HG03108 (cell line): ENCODE results near the gene COL4A5.
"Not testable (repeated sequence)": the region's sequence is repeated elsewhere in the genome, so short reads cannot be mapped to it uniquely, and the experiment has no call there.

Experiments
- ATAC-seq: cut with Tn5 transposase; IDR thresholded peaks from one replicate; pipeline ENCODE4 v1.9.1; 2021; ENCODE audit warnings: moderate library complexity; ENCODE audit not compliant: unreplicated experiment

COL4A5 gene

DNA sequence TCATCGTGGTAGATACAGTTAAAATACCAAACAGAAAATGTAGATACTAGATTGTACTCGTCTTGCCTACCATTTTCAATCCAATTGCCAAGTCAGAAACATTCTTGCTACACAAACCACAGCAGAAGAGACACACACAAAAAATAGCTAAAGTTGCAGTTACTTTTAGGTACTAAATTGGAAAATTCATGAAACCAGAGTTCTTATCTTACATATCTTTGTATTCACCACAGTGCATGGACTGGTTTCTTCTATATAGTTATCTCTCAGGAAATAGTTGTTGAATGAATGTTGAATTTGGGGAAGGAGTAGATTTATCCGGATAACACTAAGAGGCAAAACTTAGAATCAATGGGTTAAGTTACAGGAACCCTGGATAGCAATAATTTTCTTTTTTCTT, 14.2 kb downstream of the COL4A5 start:
- ATAC-seq, result no peak

GRCh38 chrX:108456971-108457477, 17.4 kb downstream of the COL4A5 start:
- ATAC-seq, result no peak

GRCh38 chrX:108464604-108465003, 25.0 kb downstream of the COL4A5 start:
- no peak for ATAC-seq

DNA sequence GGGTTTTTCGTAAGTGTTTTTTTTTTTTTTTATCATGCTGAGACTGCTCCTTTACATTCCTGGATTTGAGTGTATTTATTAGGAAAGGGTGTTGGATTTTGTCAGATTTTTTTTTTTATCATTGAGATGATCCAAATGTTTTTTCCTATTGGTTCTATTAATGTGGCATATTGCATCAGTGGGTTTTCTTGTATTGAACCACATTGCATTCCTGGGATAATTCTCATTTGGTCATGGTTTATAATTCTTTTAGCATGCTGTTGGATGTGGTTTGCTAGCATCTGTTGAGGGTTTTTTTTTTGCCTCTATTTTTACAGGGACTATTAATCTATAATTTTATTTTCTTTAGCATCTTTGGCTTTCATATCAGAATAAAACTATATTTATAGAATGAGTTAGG, 28.8 kb downstream of the COL4A5 start:
- no peak for ATAC-seq

GRCh38 chrX:108473979-108474378, 34.3 kb downstream of the COL4A5 start:
- ATAC-seq, result no peak

- ATAC-seq, result not testable (repeated sequence)
Observed at GRCh38 chrX:108481528-108481927, 41.9 kb downstream of the COL4A5 start.

DNA sequence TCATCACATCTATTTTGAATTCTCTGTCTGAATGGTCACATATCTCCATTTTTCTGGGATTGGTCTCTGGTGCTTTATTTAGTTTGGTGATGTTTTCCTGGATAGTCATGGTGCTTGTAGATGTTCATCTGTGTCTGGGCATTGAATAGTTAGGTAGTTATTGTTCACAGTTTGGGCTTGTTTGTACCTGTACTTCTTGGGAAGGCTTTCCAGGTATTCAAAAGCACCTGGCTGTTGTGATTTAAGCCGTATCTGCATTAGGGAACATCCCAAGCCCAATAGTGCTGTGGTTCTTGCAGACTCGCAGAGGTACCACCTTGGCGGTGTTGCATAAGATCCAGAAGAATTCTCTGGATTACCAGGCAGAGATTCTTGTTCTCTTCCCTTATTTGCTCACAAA, 44.6 kb downstream of the COL4A5 start:
- ATAC-seq, result no peak

- ATAC-seq, result no peak
Observed at GRCh38 chrX:108485960-108486359, 46.3 kb downstream of the COL4A5 start.

- no peak for ATAC-seq
Observed at GRCh38 chrX:108494406-108495090, 54.9 kb downstream of the COL4A5 start.

GRCh38 chrX:108511721-108512120, 72.1 kb downstream of the COL4A5 start:
- ATAC-seq, result no peak

- no peak for ATAC-seq
Observed at GRCh38 chrX:108516184-108516583, 76.5 kb downstream of the COL4A5 start.

DNA sequence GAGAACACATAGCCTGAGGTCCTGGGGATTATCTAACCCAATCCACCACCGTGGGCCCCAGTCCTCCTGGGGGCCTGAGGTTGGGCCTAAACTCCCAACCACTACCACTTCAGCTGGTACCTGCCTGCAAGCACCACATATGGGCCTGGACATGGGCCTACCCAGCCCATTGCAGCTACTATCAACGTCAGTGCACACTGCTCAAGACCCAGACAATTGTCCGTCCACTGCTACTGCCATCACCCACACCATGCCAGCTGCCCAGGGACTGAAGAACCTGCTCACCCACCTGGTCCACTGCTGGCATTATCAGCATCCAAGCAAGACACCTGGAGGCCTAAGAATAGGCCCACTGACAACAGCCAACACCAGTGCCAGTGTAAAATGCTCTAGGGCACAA, 88.1 kb downstream of the COL4A5 start:
- no peak for ATAC-seq

GRCh38 chrX:108537005-108537404, 97.4 kb downstream of the COL4A5 start:
- peak; percentile 67 for ATAC-seq

GRCh38 chrX:108541286-108541685, 101.6 kb downstream of the COL4A5 start:
- no peak for ATAC-seq

DNA sequence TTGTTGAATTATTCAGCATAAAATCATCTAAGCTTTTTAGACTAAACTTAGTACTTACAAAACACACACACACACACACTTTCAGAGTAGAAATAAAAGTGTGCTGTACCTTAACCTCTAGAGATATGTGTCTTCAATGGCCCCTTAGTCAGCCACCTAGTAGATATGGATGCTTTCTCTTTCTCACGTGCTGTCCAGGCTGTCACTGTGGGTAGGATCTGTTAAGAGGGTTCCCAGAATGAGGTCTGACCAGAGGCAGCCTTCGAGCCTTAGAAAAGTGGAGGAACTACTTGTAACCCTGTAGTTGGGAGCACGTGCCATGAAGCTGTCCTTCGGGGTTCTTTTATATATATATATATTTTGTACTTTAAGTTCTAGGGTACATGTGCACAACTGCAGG, 117.9 kb downstream of the COL4A5 start:
- ATAC-seq, result no peak

- no peak for ATAC-seq
Observed at GRCh38 chrX:108558217-108558616, 118.6 kb downstream of the COL4A5 start.

DNA sequence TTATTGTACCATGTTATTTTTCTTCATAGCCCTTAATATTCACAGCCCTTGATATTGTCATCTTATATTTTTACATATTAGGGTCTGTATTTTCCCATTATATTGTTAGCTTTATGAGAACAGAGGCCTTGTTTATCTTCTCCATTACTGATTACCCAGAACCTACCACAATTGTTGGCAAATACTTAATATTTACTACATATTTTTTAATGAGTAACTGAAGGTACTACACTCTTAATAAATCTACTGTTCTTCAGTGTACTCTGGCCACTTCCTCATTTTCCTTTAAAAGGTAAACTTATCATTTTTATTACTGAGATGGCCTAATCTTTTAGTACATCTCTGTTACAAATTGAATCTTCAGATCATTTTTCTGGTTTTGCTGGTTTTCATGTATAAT, 133.5 kb downstream of the COL4A5 start:
- ATAC-seq, result no peak

DNA sequence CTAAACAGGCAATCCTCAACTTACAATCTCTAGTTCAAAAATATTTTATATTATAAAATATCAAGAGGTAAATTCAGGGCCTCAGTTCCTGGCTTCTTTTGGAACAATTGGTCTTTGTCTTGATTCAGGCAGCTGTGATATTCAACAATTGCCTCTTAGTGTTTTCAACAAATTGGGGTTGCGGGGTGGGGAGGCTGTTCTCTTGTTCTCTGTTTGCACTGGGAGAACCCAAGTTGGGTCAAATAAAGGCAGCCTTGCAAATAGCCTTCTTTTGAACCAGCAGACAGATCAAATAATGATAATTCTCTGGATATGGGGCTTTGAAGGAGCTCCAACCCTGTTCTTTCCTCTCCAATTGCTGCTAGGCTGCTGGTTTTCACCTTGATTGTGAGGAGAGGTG, 142.5 kb downstream of the COL4A5 start:
- no peak for ATAC-seq

- no peak for ATAC-seq
Observed at GRCh38 chrX:108584617-108585211, 145.1 kb downstream of the COL4A5 start.

DNA sequence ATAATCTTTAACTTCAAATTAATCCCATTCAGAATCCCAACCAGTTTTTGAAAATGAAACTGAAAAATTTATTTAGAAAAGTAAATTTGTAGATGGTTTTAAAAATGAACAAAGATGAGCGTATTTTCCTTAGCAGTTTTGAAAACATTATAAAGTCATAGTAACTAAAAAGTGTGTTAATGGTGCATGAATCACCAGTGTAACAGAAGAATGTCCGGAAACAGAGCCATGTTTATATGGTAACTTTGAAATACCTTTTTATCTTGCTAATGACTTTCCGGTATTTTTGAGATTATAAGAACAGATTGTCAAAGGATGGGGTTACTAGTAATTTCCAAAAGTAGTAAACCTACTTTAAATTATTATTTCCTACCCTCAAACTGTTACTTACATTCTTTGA, 150.9 kb downstream of the COL4A5 start:
- ATAC-seq, result no peak

- ATAC-seq, result no peak
Observed at GRCh38 chrX:108601276-108601675, 161.6 kb downstream of the COL4A5 start.

DNA sequence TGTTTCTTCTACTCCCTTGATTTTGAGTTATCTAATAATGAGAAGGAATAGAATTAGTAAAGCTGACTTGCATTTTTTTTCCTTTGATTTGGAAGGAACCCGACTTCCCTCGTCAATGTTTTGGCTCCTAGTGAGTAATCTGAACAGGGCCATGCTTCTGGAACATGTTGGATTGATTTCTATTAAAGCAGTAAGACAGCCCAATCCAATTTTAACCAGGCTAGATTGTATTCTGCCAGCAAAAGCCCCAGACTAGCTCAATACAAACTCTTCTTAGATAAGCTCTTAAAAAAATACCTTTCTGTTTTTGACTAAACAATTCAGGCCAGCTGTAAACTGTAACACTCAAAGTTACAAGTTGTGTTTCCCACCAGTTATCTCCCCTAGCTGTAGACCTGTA, 170.5 kb downstream of the COL4A5 start:
- no peak for ATAC-seq

DNA sequence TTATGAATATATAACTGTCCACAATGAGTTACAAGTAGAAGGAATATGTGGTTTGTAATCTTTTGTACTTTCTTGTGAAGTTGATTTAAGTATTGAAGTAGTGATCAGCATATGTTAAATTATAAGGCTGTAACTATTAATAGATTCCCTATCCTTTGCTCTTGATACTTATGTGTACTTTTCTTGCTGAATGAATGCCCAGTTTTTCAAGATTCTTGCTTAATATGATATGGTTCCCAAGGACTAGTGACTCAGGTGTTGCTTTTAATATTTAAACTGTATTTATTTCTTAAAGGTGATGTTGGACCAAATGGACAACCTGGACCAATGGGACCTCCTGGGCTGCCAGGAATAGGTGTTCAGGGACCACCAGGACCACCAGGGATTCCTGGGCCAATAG, 175.0 kb downstream of the COL4A5 start:
- ATAC-seq, result no peak
